Glomerular endothelial cell (primary cell): ENCODE measurements around the gene ZNF277. TPM values are rescaled to one million over a fixed set of nuclear protein-coding genes. Genes with fewer than 3 reads are reported as not detected.

Experiments
- DNase-seq: peaks from one replicate; pipeline ENCODE4 v3.0.0-alpha.2; 2011; ENCODE audit warnings: low read depth, low spot score; ENCODE audit errors: extremely low read depth
- total RNA-seq: library from RNA; depleted of rRNA; stranded (reverse); fragments of >200 nt; gene quantifications from 2 replicates; pipeline ENCODE4 v1.2.3, GENCODE V29; 2015

ZNF277 gene
- total RNA-seq, 1 donor from 2014 or later: 17.0 TPM

DNA sequence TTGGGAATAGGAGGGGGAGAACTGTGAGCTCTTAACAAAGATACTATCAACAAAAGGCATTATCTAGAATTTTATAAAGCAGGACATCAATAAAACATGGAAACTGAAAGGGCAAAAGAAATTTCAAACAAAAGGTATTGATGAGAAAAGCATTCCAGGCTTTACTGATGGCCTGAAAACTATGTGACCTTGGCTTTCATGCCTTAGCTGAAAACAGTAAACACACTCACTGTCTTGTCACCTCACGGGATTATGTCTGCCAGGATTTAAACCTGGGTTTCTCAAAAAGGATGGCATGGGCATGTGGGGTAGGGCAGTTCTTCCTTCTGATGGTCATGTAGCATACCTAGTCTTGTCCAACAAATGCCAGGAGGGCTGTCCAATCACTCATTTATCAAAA lies 23.2 kb upstream of the ZNF277 start:
- DNase-seq: no peak

DNA sequence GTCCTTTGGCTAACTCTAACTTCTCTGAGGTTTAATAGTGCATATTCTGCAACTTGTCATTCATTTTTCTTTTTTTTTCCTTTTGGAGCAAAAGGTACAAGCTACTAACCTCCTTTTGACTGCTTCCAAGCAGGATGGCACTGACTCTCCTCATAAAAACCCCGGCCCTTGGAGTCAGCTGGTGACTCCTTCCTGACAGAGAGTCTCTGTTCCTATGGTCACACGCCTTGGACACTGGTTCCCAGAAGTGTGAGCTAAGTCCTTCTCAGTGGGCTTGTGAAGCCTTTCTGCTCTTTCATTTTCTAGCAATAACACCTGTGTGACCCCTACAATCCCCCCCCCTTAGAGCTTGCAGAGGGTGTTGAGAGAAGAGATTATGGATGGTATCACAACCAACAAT lies 22.0 kb upstream of the ZNF277 start:
- no peak for DNase-seq

GRCh38 chr7:112185005-112185834 lies 21.3 kb upstream of the ZNF277 start:
- DNase-seq: no peak

- DNase-seq: no peak
These were observed 20.2 kb upstream of the ZNF277 start for GRCh38 chr7:112186300-112186699.

DNA sequence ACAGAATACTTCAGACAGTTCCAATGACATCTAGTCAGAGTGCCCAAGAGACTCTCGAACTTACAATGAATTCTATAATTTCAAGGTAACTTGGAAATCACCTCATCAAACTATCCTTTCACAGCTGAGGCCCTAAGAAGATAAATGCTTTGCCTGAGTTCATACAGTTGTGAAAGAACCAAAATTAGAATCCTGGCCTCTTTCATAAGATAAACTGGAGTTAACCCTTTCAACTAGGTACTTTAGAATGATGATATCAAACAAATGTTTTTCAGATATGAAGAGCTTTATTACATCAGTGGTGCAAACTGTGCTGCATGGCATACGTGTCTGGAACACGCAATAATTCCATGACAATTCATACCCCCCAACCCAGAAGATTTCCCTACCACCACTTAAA lies 18.2 kb upstream of the ZNF277 start:
- DNase-seq: no peak

- DNase-seq: no peak
These were observed 16.8 kb upstream of the ZNF277 start for GRCh38 chr7:112189691-112190090.

GRCh38 chr7:112190120-112190519 lies 16.4 kb upstream of the ZNF277 start:
- DNase-seq: no peak

GRCh38 chr7:112192236-112193154 lies 14.0 kb upstream of the ZNF277 start:
- DNase-seq: peak; percentile 90

- no peak for DNase-seq
These were observed 12.5 kb upstream of the ZNF277 start for GRCh38 chr7:112193915-112194502.

DNA sequence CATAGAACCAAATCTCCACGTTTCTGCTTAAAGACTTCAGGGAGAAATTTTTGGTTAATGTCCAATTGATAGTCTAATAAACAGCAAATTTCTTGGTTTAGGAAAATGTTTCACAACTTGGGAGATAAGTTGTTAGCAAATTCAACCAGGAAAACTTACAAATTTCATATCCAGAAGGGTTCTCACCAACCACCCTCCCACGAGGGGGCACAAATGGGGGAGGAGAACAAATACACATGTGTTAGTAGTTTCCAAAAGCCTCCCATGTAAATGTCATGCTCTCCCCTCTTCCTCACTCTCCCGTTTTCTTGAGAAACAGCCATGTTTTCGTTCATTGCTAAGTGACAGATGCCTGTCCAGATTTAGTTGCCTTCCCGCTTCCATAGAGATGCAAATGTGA lies 10.8 kb upstream of the ZNF277 start:
- DNase-seq: no peak

DNA sequence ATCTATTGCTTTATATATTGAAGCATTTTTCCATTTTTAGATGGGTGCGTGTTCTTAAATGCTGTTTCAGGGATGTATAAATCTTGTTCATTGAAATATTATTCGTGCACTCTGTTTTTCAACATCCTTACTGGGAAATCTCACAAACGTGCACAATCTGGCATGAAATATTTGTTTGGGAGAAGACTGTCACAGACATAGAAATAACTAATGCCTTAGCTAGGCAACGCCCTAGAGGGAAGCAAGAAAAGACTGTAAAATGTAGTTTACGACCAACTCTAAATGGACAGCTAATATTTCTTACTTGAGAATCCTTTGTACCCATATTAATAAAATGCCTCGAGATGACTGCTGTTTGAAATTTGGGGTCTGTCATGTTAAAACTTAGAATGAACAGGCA lies 9.2 kb upstream of the ZNF277 start:
- no peak for DNase-seq

DNA sequence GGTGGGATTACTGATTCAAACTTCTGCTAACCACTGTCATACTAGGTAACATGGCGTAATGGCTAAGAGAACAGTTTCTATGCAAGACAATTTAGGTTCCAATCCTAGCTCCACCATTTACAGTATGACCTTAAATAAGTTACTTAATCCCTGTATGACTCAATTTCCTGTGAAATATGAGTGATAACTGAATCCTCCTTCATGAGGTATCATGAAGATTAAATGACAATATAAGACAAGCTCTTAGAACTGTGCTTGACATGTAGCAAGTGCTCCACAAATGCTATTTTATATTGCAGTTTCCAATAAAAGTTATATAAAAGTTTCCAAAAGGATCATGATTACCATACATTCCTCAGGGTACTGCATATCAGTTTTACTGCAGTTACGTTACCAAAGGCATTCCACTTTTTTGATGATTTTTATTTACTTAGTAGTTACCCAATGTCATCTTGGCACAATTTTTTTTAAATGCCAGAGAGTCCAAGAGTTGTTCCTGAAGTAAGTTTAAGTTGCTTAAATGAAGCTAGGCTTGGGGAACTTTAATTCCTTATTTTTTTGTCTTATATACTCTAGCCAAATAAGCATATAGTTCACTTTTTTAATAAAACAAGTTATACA lies 7.3 kb upstream of the ZNF277 start:
- no peak for DNase-seq

GRCh38 chr7:112199672-112200071 lies 6.8 kb upstream of the ZNF277 start:
- DNase-seq: no peak

- DNase-seq: no peak
These were observed 5.1 kb upstream of the ZNF277 start for GRCh38 chr7:112201411-112201810.

- no peak for DNase-seq
These were observed 4.7 kb upstream of the ZNF277 start for GRCh38 chr7:112201839-112202238.

DNA sequence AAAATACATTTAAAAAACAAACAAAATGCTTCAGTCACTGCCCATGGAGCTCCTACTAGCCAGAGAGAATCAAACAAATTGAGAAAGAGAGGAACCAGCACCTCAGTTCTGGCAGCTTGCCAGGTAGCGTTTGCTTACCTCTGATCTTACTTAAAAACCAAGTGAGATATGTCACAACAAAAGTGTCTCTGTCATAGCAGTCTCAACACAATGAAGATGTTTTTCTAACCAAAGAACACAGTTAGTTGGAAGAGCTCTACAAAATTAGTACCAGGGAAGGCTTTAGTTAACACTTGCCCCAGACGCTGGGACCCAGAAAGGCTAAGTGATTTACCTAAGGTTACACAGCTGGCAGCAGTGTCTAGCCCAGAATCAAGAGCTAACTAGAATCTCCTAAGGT lies 3.7 kb upstream of the ZNF277 start:
- no peak for DNase-seq

GRCh38 chr7:112203365-112203739 lies 3.1 kb upstream of the ZNF277 start:
- DNase-seq: no peak

DNA sequence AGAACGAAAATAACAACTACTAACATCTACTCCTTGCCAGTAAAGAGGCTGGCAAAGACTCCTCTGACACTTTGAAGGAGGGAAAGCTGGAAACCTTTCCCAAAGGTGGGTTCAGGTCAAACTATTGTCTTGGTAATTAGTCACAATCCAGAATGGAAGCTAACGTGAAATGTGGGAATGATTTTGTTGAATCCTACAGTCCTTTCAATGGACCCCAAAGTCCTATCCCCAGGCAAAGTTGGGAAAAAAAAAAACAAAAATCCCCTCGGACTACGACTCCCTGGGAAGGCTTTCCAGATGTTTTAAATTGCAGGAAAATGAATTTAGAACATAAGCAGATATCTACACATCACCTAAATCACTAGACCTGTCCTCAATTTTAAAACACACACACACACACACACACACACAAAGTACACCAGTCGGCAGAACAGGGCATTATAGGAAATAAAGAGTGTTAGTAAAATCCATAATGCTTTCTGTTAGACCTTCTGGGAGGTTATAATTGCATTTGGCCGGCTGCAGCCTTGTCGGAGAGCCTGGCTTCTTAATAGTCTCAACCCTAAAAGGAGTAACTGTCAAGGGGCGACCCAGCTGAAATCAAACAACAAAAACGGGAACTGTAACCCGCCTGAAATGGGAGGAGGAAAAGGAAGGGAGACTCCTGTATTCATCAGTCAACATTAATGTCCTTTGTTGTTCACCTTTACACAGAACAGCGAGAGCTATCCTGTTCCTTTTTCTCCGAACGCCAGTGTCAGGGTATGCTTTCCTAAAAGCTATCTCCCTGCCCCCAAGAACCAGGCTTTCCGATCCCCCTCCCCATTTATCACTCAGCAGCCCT lies 1.8 kb upstream of the ZNF277 start:
- no peak for DNase-seq

DNA sequence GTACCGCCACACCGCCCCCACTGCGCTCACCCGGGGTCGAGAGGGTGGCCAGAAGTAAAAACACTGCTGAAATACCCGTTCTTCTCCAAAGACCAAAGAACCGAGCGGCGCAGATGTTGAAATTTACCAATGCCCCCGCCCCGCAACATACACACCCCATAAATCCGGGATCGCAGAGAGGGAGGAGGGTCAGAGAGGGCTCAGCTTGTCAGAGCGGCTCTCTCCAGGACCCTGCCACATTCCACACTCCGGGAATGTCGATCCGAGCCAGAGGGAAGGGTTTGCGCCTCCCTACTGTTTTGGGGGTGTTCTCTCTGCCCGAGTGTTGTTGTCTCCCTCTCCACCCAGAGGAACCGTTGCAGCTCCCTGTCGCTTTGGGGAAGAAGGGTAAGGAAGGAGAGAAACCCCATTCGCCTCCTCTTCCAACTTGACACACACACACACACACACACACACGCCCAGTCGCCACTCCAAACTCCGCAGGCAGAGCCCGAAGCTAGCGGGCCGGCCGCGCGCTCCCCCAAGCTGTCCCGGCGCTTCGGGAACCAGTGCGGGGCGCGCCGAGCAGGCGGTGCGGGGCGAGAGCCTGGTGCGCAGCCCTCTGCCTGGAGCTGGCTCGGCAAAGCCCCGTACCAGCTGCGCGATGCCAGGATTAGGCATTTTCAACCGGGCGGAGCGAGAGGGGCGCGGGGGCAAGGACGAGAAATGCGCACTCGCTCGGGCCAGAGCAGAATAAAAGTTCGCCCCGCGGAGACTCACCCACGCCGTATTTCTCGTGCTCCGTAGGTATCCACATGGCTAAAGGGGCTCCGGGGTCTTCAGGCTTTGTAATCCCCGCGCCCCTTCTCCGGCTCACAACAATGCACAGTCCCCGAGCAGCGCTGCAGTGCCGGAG lies 905 bp upstream of the ZNF277 start:
- no peak for DNase-seq
